HL-60 (cell line): ENCODE data around the gene ALKBH5.

Experiments
- DNase-seq, 2 experiments: peaks; one replicate each; pipeline ENCODE4 v3.0.0-alpha.2; 2010 to 2020; ENCODE audit warnings: low read depth in 1 of 2, low spot score in 1 of 2
- H3K27ac ChIP-seq: fragments of 250-450 bp; sonication (Bioruptor Pico); replicated peaks from 2 replicates; pipeline ENCODE4 v1.5.1; 2020; ENCODE audit warnings: mild to moderate bottlenecking, moderate library complexity
- H3K27me3 ChIP-seq: fragments of 250-450 bp; sonication (Bioruptor Pico); 2 replicates; pipeline ENCODE4 v1.5.1; 2021; ENCODE audit warnings: mild to moderate bottlenecking, moderate library complexity; ENCODE audit not compliant: insufficient read depth, poor library complexity, severe bottlenecking
- H3K4me3 ChIP-seq: replicated peaks from 2 replicates; pipeline ENCODE4 v1.5.1; 2011; ENCODE audit warnings: mild to moderate bottlenecking, control low read depth, low read length; ENCODE audit not compliant: insufficient read depth
- GABPA ChIP-seq: IDR thresholded peaks from 2 replicates; pipeline ENCODE4 v1.6.1; 2012; ENCODE audit warnings: low read depth
- POLR2AphosphoS5 ChIP-seq: IDR thresholded peaks from 2 replicates; pipeline ENCODE4 v1.6.1; 2012; ENCODE audit warnings: low read depth
- SPI1 ChIP-seq: IDR thresholded peaks from 2 replicates; pipeline ENCODE4 v1.6.1; 2012; ENCODE audit warnings: low read depth, mild to moderate bottlenecking, borderline replicate concordance
- TF ChIP-seq, protein P1 (sequence below): IDR thresholded peaks from 2 replicates; pipeline ENCODE4 v1.6.1; 2012; ENCODE audit warnings: low read depth; ENCODE audit not compliant: insufficient replicate concordance
- TF ChIP-seq, protein P2 (sequence below): IDR thresholded peaks from one replicate; pipeline ENCODE4 v1.5.1; 2011; ENCODE audit warnings: low read length, control low read depth, inconsistent platforms; ENCODE audit not compliant: insufficient read depth

Gene ALKBH5

DNA sequence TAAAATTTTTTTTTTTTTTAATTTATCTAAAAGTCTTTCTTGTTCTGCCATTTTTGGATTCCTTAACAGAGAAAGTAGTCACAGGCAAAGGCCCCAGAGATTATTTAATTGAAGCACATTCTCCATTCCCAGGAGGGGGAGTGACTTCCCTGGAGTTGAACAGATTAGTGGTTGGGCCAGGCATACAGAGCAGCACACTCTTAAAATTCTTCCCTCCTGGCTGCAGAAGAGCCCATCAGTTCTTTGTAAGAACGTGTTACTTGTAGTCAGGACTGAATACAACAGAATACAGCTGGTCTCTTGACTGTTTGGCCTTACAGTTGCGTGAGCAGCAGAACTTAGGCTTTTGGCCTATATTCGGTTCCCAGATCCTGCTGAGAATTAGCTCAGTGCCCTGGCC, 1.8 kb downstream of the ALKBH5 start:
- TF ChIP-seq POLR2AphosphoS5 (no peak), SPI1 (no peak), GABPA (no peak)
- TF ChIP-seq, protein P1, sequence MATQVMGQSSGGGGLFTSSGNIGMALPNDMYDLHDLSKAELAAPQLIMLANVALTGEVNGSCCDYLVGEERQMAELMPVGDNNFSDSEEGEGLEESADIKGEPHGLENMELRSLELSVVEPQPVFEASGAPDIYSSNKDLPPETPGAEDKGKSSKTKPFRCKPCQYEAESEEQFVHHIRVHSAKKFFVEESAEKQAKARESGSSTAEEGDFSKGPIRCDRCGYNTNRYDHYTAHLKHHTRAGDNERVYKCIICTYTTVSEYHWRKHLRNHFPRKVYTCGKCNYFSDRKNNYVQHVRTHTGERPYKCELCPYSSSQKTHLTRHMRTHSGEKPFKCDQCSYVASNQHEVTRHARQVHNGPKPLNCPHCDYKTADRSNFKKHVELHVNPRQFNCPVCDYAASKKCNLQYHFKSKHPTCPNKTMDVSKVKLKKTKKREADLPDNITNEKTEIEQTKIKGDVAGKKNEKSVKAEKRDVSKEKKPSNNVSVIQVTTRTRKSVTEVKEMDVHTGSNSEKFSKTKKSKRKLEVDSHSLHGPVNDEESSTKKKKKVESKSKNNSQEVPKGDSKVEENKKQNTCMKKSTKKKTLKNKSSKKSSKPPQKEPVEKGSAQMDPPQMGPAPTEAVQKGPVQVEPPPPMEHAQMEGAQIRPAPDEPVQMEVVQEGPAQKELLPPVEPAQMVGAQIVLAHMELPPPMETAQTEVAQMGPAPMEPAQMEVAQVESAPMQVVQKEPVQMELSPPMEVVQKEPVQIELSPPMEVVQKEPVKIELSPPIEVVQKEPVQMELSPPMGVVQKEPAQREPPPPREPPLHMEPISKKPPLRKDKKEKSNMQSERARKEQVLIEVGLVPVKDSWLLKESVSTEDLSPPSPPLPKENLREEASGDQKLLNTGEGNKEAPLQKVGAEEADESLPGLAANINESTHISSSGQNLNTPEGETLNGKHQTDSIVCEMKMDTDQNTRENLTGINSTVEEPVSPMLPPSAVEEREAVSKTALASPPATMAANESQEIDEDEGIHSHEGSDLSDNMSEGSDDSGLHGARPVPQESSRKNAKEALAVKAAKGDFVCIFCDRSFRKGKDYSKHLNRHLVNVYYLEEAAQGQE, result no peak
- TF ChIP-seq, protein P2, sequence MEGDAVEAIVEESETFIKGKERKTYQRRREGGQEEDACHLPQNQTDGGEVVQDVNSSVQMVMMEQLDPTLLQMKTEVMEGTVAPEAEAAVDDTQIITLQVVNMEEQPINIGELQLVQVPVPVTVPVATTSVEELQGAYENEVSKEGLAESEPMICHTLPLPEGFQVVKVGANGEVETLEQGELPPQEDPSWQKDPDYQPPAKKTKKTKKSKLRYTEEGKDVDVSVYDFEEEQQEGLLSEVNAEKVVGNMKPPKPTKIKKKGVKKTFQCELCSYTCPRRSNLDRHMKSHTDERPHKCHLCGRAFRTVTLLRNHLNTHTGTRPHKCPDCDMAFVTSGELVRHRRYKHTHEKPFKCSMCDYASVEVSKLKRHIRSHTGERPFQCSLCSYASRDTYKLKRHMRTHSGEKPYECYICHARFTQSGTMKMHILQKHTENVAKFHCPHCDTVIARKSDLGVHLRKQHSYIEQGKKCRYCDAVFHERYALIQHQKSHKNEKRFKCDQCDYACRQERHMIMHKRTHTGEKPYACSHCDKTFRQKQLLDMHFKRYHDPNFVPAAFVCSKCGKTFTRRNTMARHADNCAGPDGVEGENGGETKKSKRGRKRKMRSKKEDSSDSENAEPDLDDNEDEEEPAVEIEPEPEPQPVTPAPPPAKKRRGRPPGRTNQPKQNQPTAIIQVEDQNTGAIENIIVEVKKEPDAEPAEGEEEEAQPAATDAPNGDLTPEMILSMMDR, result no peak
- Histone ChIP-seq H3K27me3 (no peaks in the 10 kb centered on the region), H3K4me3 (peak overlapping the region; percentile 69), H3K27ac (no peak overlapping the region)
- DNase-seq, result no peak

GRCh38 chr17:18185832-18186626, 2.4 kb downstream of the ALKBH5 start:
- DNase-seq, result no peak
- Histone ChIP-seq H3K27me3 (no peaks in the 10 kb centered on the region), H3K27ac (no peak overlapping the region), H3K4me3 (peak overlapping the region; percentile 69)
- TF ChIP-seq POLR2AphosphoS5, result no peak
- TF ChIP-seq, protein P1, result no peak
- no peak for TF ChIP-seq GABPA
- TF ChIP-seq, protein P2, result no peak
- TF ChIP-seq SPI1, result no peak

GRCh38 chr17:18186627-18186982, 3.0 kb downstream of the ALKBH5 start:
- no peak for DNase-seq
- no peak for TF ChIP-seq GABPA
- TF ChIP-seq, protein P2, result no peak
- no peak for TF ChIP-seq POLR2AphosphoS5
- TF ChIP-seq, protein P1, result no peak
- no peak for TF ChIP-seq SPI1
- Histone ChIP-seq H3K27me3 (no peaks in the 10 kb centered on the region), H3K27ac (no peak overlapping the region), H3K4me3 (peak overlapping the region; percentile 69)
